Activated gamma-delta T cell treated with Interleukin-2 at 50 U/mL for 16 hours (primary cell): ENCODE data around the gene SLC9A8.
A peak's percentile ranks its signal among the peaks of the same experiment; 100 is the strongest.

ENCODE experiments used
- DNase-seq: peaks from one replicate; pipeline ENCODE4 v3.0.0-alpha.2; 2020

SLC9A8 gene

DNA sequence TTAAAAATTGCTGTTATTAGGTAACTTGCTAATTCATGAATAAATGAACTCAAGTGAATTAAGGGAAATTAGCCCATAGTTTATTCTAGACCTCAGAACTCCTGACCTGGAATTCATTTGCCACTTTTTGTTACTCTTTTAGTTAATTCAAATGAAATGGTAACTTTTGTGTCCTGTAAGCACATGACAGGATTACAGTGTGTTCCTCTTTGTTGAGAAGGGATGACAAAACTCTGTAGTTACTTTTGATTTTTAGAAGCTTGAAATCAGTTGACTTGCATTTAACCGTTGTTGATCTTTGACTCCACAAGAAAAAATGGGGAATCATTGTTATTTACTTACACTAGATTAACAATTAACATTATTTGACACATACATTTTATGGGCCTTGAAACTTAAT lies 6.2 kb downstream of the SLC9A8 start:
- no peak for DNase-seq

DNA sequence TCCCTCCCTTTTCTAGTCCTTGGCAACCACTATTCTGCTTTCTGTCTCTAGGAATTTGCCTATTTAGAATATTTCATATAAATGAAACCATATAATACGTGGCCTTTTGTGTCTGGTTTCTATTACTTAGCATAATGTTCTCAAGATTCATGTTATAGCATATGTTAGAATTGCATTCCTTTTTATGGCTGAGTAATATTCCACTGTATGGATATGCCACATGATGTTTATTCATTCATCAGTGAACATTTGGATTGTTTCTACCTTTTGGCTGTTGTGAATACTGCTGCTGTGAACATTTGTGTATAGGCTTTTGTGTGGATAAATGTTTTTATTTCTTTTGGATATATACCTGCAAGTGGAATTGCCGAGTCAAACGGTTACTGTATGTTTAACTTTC lies 7.1 kb downstream of the SLC9A8 start:
- DNase-seq: no peak

DNA sequence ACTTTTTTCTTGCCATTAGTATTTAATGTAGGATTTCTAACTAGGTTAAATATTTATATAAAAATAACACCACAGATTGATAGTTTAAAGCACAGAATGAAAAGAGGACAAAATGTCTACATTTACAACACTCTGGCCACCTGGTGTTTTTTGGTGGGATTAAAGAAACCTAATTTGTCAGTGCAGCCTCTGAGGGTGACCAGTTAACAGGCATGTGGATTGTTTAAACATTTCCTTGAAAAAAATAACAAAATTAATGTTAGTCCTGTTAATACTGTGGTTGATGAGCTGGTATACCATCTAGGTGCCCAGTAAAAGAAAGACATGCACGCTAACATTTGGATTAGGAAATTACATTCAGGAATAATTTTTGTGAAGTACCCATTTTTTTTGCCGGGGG lies 8.8 kb downstream of the SLC9A8 start:
- no peak for DNase-seq

DNA sequence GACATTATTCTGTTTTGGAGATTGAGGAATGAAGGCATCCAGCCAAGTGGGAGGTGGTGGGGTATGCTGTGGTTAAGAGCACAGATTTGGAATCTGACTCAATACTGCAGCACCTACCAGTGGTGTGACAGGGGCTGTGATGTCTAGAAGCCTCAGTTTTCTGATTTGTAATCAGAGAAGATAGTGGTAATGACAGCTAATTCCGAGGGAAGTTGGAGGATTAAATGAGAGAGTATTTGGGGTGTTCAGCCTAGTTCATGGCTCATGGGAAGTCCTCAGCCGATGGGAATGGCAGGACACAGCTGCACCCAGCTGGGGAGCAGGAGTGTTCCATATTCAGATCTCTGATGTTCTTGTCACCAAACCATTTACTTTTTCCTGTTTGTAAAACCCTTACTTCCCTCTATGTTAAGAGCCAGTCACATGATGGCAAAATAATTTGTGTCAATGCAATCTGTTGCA lies 9.3 kb downstream of the SLC9A8 start:
- DNase-seq: no peak

DNA sequence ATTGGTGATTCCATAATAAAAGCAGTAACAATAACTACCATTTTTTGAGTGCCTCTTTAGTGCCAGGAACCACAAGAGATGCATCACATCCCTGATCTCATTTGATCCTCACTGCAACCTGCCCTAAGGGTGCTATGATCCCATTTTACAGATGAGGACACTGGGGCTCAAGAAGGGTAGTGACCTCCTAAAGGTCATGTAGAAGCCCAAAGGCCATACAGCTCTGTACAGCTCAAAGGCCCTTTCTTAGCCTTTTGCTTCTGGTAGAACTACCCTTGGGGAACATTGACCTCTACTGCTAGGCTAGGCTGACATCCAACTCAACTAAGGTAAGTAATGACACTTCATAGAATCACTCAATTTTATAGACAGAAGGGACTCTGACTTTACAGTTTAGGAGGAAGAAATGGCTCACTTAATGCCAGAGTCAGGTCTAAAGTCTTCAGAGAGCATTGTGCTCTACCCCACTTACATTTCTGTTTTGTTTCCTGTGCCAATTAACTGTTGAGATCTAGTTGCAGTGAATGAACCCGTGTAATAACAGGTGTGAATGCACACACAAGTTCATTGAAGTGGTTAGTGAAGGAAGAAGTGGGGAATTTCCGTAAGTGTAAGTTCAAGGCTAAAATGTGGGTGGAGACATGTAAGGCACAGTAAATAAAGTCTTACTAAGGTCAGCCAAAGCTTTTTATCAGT lies 10.7 kb downstream of the SLC9A8 start:
- no peak for DNase-seq

DNA sequence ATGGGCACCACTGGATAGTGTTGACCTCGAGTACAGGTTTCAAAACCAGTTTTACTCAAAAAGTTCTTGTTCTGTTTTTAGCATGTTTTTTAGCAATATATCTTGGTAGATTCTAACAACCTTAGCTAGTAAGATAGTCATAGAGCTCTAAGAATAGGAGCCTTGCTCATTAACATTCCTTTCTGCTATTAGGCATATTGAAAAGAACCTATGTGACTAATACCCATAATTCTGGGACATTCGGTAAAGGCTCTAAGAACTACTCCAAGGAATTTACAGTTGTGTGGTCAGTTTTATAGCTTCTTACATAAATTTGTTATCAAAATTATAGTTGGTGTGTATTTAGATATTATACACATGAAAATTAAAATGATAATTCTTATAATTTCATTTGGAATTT lies 11.6 kb downstream of the SLC9A8 start:
- no peak for DNase-seq

DNA sequence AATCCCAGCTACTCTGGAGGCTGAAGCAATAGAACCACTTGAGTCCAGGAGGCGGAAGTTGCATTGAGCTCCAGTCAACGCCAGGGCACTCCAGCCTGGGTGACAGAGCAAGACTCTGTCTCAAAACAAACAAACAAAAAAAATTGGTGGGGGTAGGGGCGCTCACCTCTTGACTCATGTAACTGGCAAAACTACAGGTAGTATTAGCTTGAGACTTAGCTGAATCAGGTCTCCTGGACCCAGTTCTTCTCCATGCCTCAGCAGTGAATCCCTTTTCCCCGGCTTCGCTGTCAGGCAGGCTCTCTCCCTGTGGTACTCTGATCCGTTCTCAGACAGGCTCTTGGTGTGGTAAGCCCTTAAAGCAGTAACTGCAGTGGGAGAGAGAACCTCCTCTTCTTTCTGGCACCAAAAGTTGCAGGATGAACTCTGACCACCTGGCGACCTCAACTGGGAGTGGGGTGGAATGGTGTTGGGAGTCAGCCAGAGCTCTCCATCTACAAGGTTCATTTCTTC lies 12.9 kb downstream of the SLC9A8 start:
- no peak for DNase-seq

DNA sequence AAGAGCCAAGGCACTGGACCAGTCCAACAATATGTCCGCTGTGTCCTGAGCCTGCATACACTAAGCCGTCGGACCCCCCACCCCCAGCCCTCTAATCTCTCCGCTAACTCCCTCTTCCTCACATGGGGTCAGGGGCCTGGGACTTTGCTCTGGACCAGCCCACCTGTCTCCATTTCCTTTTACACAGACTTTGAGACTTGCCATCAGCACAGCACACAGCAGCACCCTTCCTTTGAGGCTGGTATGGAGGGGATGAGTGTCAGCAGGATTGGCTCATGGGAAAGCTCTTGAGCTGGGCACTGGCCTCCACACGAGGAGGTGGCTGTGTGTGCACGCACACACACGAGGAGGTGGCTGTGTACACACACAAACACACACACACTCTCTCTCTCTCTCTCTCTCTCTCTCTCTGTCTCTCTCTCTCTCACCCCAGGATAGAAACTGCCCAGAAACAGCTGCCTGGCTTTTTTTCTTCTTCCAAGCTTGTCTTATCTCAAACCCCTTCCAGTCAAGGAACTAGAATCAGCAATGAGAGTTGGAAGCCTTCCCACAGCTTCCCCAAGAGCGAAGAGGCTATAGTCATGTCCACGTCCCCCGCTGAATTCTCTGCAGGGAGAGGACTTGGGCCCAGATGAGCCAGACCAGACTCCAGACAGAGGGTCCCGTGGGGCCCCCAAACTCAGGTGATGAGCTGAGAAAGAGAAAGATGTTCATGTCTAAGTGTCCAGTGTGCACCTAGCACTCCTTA lies 18.6 kb downstream of the SLC9A8 start:
- no peak for DNase-seq

DNA sequence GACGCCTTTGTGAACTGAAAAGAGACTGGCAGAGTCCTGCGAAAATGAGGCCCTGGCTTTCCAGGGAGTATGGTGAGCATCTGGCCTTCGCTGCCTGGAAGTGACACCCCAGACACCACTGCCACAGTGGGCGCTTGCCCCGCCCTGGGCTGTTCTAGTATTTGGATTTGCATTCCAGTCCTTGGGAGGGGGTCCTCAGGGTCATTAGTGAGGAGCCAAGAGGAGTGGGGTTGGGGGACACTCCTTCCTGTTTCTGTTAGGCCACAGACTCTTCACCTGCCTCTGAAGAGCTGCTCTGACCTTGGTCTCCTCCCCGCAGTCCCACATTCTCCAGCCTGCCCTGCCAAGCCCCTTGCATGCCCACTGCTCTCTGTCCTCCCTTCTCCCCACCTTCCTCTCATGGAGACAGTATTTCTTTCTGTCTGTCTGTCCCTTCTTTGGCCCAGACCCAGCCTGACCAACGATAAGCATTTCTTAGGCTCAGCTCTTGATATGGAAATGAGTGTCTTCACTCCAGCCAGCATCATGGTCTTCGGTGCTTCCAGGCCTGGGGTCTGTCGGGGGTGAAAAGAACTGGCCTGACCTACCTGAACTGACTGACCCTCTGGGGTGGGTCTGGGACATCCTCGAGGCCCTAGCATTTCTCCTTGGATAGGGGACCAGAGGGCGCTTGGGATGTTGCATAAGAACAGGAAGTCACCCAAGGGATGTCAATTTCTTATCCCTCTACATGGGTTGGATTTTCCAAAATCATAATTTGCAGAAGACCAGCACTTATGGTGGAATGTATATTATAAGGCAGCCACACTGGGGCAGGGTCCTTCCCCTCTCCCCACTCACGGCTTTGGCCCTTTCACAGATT lies 19.4 kb downstream of the SLC9A8 start:
- DNase-seq: no peak

DNA sequence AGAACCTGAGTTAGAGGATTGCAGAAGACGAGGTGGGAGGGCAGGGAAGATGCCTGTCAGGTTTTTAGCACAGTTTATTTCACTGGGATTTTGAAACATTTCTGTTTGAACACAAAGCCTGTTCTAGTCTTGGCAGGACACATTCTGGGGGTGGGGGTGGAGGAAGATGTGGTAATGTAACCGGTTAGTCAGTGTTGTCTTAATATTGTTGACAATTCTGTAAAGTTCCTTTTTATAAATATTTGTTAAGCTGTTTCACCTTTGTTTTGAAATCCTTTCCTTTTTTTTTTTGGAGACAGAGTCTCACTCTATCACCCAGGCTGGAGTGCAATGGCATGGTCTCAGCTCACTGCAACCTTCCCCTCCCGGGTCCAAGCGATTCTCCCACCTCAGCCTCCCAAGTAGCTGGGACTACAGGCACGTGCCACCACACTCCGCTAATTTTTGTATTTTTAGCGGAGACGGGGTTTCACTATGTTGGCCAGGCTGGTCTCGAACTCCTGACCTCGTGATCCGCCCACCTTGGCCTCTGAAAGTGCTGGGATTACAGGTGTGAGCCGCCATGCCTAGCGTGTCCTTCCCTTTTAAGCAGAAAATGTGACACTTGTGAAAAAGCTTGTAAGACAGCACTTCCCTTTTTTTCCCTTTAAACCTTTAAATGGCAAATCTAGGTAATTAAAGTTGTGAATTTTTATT lies 20.2 kb downstream of the SLC9A8 start:
- DNase-seq: no peak

DNA sequence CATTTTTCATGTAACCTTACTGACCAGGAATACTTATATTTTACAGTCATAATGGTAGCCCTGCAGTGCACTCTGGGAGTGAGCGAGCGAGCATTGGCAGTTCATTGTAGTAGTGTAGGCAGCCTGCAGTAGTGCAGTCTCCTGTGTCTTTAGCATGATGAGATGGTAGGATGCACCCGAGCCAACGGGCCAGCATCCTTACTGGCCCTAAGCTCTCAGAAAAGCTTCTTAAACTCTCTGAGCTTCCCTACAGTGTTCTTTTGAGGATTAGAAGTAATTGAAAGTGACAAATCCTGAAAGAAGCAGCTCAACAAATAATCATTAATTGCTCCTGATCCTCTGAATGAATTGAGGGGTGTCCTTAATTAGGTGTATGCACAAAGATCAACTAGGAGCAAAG lies 20.9 kb downstream of the SLC9A8 start:
- no peak for DNase-seq

DNA sequence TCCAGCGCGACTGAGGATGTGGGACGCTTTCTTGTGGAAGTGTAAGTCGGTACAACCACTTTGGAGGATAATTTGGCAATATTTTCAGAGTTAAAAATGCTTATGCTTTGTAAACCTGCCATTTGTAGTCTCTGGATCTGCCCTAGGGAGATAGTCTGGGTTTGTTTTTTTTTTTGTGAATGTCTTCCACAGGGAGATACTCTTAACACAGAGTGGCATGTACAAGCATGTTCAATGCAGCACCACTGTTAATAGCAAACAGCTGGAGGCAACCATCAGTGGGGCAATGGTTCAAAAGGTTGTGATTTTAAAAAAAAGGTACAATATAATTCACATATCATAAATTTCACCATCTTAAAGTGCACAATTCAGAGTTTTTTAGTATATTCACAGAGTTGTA lies 22.4 kb downstream of the SLC9A8 start:
- DNase-seq: no peak

DNA sequence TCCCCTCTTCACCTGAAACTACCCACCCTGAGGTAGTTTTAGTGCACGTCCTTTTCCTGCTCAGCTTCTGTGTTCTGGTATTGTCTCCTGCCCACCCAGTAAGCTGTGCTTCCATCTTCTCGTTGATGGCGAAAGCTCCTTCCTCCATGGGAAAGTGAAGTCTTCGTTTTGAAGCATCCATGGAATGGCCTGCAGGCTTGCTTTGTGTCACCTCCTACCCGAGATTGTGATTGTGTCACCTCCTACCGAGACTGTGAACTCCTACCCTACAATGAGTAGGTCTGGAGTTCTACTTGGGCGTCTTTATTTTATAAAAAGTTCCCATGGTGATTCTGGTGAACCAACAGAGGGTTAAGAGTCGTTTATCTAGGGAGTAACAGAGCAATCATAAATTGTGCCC lies 25.9 kb downstream of the SLC9A8 start:
- no peak for DNase-seq

DNA sequence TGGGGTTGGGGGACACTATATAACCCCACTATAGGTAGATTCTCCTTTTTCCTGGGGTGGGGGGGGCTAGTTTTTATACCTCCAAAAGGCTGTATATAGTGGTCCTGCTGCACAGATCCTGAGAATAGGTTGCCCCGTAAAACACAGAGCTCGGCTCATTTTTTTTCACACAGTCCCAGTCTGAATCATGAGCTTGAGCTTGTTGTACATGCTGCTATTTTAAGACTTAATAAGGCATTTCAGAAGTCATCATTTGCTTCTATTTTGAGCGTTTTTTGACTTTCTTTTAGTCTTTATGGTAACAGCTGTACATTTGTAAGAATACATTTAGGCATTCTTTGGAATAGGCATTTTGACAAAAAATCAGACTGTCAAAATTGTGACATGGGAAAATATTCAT lies 30.5 kb downstream of the SLC9A8 start:
- no peak for DNase-seq

DNA sequence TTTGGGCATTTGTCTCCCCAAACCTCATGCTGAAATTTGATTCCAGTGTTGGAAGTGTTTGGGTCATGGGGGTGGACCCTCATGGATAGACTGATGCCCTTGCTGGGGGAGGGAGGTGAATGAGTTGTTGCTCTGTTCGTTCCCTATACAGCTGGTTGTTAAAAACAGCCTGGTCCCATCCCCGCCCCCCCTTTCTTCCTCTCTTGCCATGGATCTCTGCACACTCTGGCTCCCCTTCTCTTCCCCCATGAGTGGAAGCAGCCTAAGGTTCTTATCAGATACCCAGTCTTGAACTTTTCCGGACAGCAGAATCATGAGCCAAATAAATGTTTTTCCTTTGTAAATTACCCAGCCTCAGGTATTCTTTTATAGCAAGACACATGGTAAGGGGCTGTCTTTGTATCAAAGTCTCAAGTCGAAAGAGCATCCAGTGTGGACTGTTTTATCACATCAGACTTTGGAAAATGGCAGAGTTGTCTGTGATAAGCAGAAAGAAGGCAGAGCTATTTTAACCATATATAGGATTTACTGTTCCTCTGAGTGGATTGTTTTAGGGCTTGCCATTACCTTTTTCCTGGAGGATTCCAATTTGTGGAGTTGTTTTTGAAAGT lies 31.2 kb downstream of the SLC9A8 start:
- DNase-seq: no peak

DNA sequence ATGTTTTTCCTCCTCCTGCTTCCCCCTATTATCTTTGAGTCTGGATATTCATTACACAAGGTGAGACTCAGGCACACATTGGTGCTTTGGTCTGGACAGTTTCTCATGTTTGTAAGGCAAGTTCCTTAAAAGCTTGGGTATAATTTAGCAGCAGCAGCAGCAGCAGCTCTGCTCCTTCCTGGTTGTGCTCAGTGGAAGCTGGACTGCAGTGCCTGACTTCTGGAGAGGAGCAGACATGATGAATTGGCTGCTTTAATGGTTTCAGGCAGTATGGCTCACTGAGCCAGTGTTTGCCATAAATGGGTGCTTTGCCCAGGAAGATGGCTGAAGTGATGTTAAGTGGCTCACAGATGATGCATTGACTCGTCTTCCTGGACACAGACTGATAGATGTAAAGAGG lies 32.4 kb downstream of the SLC9A8 start:
- DNase-seq: no peak

DNA sequence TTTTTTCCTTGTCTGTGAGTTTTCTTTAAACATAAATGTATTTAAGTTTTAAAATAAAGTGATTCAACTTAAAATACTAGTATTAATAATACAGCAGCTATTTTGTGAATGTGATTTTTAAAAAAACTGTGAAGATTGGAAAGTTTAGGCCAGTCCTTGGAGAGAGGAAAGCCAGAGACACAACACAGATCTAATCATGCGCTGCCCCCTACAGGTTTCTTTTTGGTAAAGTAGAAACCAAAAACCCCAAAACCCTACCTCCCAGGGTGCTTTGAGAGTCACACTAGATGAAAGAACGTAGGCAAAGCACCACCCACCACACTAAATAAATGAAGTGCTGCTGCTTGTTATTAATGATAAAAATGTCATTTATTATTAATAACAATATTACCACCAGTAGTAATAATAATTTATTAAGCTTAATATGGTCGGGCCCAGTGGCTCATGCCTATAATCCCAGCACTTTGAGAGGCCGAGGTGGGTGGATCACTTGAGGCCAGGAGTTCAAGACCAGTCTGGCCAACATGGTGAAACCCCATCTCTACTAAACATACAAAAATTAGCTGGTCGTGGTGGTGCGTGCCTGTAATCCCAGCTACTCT lies 33.7 kb downstream of the SLC9A8 start:
- peak; percentile 51 for DNase-seq

DNA sequence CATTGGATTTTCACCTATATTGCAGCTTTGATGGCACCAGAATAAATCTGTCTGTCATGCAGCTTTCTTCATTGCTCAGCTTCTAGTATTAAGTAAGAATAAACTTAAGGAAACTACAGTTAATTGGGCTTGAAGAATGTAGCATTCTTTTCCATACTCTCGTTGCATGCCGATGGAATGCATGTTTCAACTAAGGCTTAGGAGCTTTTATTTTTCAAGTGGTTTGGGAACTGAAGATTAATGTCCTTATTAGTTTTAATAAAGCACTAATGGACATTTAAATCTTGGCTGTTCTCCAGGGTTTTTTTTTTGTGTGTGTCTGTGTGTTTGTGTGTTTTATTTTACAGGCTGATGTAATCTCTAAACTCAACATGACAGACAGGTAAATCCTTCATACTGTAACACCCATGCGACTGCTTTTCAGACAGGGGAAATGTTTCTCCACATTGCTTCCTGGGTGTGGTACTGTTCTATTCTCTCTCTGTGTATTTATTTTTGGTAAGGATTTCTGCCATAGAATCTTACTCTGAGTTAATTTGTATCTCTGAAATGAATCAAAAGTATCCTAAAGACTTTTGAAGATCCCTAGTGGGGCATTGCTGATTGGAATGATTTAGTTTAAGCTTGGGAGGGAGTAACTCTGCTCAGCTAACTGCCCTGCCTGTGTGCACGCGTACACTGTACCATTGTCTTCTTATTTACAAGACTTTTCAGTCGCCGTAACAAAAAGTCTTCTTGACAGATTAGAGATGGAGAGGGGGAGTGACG lies 38.0 kb downstream of the SLC9A8 start:
- no peak for DNase-seq

DNA sequence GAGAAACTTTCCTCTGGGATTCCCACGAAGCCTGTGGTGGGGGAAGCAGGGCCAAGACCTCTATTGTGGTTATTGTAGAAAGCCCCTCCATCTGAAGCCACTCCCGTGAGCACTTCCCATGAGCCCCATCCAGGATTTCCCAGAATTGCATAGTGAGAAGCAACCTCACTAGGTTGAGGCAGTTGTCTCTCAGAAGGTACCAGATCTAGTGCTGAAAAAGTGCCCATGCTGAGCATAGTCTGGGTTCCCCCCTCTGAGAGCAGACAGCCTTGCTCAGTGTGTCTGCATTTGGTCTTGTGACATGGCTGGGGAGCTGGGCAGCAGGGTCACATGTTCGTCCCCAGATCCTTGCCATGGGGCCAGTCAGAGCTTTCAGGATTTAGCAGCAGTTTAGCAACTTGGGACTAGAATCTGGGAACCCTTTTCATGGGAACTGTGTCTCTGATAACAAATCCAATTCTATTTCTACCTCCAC lies 38.6 kb downstream of the SLC9A8 start:
- DNase-seq: no peak

DNA sequence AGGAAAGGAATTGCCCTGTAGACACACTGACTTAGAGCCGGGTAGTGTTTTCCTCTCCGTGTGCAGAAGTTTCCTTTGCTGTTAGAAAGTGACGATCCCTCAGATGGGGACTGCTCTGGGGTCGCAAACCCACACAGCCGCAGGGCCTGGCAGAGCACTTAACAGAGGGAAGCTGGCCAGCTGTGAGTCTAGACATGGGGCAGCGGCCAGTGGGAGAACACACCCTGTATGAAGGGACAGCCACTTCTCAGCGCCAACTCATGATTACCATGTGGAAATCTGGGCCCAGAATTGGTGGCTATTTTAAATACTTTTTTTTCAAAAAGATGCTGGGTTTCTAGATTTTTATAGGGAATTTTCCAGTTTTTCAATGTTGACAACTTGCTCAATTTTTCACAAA lies 39.4 kb downstream of the SLC9A8 start:
- no peak for DNase-seq

DNA sequence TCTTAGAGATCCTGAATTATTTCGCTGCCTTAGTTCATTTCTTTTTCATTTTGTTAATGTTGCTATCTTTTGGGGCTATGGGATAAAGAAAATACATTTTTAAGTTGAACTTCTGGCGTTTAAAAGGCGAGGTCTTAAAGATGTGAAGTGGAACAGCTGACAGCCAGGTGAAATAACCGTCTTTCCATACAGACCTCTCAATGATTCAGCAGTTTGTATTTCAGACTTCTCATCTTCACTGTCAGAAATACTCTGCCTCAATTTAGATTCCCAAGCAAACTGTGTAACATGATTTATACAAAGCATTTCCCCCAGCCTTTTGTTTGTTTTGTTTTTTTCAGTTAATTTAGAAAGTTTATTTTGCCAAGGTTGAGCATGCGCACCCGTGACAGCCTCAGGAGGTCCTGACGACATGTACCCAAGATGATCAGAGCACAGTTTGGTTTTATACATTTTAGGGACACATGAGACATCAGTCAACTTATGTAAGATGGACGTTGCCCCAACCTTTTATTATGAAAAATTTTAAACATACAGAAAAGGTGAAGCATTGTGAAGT lies 40.0 kb downstream of the SLC9A8 start:
- DNase-seq: no peak
